ENCODE data around the gene CCL15.

The CCL15 gene

DNA sequence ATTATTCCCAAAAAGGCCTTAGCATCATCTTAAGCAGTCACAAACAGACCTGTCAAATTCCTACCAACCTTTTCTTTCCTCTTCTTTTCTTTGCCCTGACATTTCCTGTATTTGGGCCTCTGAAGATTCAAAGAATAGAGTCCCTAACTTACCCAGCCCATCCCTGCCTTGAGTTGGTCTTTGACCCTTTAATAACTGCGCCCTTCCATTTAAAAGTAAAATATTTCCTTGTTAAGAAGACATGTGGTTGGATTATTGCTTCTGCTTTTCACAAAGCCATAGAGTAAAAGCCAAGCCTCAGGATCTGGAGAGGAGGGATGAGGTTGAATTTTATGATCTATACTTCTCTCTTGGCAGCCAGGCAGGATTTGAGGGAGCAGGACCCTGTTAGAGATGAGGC lies 29.6 kb upstream of the CCL15 start:
- H3K4me1 ChIP-seq (ENCODE audit: control insufficient read depth, insufficient read depth, low read length) = no peaks in the 10 kb centered on the region
- no peak for TF ChIP-seq ZNF169 (tag by site-specific recombination; IDR thresholded peaks at IDR 0.05)
- TF ChIP-seq, protein P1, sequence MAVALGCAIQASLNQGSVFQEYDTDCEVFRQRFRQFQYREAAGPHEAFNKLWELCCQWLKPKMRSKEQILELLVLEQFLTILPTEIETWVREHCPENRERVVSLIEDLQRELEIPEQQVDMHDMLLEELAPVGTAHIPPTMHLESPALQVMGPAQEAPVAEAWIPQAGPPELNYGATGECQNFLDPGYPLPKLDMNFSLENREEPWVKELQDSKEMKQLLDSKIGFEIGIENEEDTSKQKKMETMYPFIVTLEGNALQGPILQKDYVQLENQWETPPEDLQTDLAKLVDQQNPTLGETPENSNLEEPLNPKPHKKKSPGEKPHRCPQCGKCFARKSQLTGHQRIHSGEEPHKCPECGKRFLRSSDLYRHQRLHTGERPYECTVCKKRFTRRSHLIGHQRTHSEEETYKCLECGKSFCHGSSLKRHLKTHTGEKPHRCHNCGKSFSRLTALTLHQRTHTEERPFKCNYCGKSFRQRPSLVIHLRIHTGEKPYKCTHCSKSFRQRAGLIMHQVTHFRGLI (tag by site-specific recombination; IDR thresholded peaks at IDR 0.05) = no peak
- TF ChIP-seq ZBTB20 (tag by site-specific recombination; IDR thresholded peaks at IDR 0.05) = no peak
- TF ChIP-seq ZNF571 (tag by site-specific recombination; IDR thresholded peaks at IDR 0.05) = no peak
- TF ChIP-seq ZNF514 (tag by site-specific recombination; IDR thresholded peaks at IDR 0.05) = no peak
- TF ChIP-seq, protein P2, sequence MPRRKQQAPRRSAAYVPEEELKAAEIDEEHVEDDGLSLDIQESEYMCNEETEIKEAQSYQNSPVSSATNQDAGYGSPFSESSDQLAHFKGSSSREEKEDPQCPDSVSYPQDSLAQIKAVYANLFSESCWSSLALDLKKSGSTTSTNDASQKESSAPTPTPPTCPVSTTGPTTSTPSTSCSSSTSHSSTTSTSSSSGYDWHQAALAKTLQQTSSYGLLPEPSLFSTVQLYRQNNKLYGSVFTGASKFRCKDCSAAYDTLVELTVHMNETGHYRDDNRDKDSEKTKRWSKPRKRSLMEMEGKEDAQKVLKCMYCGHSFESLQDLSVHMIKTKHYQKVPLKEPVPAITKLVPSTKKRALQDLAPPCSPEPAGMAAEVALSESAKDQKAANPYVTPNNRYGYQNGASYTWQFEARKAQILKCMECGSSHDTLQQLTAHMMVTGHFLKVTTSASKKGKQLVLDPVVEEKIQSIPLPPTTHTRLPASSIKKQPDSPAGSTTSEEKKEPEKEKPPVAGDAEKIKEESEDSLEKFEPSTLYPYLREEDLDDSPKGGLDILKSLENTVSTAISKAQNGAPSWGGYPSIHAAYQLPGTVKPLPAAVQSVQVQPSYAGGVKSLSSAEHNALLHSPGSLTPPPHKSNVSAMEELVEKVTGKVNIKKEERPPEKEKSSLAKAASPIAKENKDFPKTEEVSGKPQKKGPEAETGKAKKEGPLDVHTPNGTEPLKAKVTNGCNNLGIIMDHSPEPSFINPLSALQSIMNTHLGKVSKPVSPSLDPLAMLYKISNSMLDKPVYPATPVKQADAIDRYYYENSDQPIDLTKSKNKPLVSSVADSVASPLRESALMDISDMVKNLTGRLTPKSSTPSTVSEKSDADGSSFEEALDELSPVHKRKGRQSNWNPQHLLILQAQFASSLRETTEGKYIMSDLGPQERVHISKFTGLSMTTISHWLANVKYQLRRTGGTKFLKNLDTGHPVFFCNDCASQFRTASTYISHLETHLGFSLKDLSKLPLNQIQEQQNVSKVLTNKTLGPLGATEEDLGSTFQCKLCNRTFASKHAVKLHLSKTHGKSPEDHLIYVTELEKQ (tag by site-specific recombination; IDR thresholded peaks at IDR 0.05; ENCODE audit: borderline replicate concordance) = no peak
- TF ChIP-seq ZNF394 (tag by site-specific recombination; IDR thresholded peaks at IDR 0.05; ENCODE audit: borderline replicate concordance) = no peak
- no peak for TF ChIP-seq ZNF544 (tag by site-specific recombination; IDR thresholded peaks at IDR 0.05)
- TF ChIP-seq ZNF610 (tag by site-specific recombination; IDR thresholded peaks at IDR 0.05; ENCODE audit: borderline replicate concordance) = no peak
- TF ChIP-seq ZSCAN30 (tag by site-specific recombination; IDR thresholded peaks at IDR 0.05) = no peak
- TF ChIP-seq, protein P3, sequence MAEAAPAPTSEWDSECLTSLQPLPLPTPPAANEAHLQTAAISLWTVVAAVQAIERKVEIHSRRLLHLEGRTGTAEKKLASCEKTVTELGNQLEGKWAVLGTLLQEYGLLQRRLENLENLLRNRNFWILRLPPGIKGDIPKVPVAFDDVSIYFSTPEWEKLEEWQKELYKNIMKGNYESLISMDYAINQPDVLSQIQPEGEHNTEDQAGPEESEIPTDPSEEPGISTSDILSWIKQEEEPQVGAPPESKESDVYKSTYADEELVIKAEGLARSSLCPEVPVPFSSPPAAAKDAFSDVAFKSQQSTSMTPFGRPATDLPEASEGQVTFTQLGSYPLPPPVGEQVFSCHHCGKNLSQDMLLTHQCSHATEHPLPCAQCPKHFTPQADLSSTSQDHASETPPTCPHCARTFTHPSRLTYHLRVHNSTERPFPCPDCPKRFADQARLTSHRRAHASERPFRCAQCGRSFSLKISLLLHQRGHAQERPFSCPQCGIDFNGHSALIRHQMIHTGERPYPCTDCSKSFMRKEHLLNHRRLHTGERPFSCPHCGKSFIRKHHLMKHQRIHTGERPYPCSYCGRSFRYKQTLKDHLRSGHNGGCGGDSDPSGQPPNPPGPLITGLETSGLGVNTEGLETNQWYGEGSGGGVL (tag by site-specific recombination; IDR thresholded peaks at IDR 0.05) = no peak
- TF ChIP-seq, protein P4, sequence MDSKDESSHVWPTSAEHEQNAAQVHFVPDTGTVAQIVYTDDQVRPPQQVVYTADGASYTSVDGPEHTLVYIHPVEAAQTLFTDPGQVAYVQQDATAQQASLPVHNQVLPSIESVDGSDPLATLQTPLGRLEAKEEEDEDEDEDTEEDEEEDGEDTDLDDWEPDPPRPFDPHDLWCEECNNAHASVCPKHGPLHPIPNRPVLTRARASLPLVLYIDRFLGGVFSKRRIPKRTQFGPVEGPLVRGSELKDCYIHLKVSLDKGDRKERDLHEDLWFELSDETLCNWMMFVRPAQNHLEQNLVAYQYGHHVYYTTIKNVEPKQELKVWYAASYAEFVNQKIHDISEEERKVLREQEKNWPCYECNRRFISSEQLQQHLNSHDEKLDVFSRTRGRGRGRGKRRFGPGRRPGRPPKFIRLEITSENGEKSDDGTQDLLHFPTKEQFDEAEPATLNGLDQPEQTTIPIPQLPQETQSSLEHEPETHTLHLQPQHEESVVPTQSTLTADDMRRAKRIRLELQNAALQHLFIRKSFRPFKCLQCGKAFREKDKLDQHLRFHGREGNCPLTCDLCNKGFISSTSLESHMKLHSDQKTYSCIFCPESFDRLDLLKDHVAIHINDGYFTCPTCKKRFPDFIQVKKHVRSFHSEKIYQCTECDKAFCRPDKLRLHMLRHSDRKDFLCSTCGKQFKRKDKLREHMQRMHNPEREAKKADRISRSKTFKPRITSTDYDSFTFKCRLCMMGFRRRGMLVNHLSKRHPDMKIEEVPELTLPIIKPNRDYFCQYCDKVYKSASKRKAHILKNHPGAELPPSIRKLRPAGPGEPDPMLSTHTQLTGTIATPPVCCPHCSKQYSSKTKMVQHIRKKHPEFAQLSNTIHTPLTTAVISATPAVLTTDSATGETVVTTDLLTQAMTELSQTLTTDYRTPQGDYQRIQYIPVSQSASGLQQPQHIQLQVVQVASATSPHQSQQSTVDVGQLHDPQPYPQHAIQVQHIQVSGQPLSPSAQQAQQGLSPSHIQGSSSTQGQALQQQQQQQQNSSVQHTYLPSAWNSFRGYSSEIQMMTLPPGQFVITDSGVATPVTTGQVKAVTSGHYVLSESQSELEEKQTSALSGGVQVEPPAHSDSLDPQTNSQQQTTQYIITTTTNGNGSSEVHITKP (tag by site-specific recombination; IDR thresholded peaks at IDR 0.05) = no peak
- no peak for TF ChIP-seq ZIC2 (tag by site-specific recombination; IDR thresholded peaks at IDR 0.05)
- TF ChIP-seq, protein P5, sequence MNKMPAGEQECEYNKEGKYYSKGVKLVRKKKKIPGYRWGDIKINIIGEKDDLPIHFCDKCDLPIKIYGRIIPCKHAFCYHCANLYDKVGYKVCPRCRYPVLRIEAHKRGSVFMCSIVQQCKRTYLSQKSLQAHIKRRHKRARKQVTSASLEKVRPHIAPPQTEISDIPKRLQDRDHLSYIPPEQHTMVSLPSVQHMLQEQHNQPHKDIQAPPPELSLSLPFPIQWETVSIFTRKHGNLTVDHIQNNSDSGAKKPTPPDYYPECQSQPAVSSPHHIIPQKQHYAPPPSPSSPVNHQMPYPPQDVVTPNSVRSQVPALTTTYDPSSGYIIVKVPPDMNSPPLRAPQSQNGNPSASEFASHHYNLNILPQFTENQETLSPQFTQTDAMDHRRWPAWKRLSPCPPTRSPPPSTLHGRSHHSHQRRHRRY (tag by site-specific recombination; IDR thresholded peaks at IDR 0.05) = no peak
- TF ChIP-seq ZNF155 (tag by site-specific recombination; IDR thresholded peaks at IDR 0.05) = no peak
- no peak for TF ChIP-seq ZNF140 (tag by site-specific recombination; IDR thresholded peaks at IDR 0.05)
- no peak for TF ChIP-seq ZNF112 (tag by site-specific recombination; IDR thresholded peaks at IDR 0.05)
- CTCF ChIA-PET = interaction anchor here (0.5 kb wide), 1 partner anchor 63 kb away, joined by 3 read pairs; no protein-coding TSS in a partner anchor
- POLR2A ChIA-PET = no interaction called here
- no peaks in the 10 kb centered on the region for H3K36me3 ChIP-seq (ENCODE audit: control insufficient read depth in 2 of 2, insufficient read depth in 1 of 2, low read length in 2 of 2)
- no peaks in the 10 kb centered on the region for H3K9me3 ChIP-seq (ENCODE audit: control insufficient read depth, insufficient read depth, low read depth, low read length)
- no peak overlapping the region for H3K27ac ChIP-seq (ENCODE audit: extremely low read depth, low read depth, low read length)
- no peak overlapping the region for H3K4me3 ChIP-seq (ENCODE audit: low read depth, low read length)
